ENCODE results near the gene TRPV6.

TRPV6 gene

GRCh38 chr7:142853739-142854371 is 31.7 kb downstream of the TRPV6 start:
- DNase-seq (ENCODE audit: low read depth in 3 of 3): peak in 2 of 3 experiments; percentile 38 to 58

- DNase-seq (ENCODE audit: low read depth in 3 of 3): no peak
These were observed 33.6 kb downstream of the TRPV6 start for GRCh38 chr7:142851919-142852318.

- DNase-seq (ENCODE audit: low read depth in 3 of 3): no peak
These were observed 34.3 kb downstream of the TRPV6 start for GRCh38 chr7:142851269-142851668.

GRCh38 chr7:142847353-142847752 is 38.2 kb downstream of the TRPV6 start:
- no peak for DNase-seq (ENCODE audit: low read depth in 3 of 3)

- no peak for DNase-seq (ENCODE audit: low read depth in 3 of 3)
These were observed 43.2 kb downstream of the TRPV6 start for GRCh38 chr7:142842251-142842766.

GRCh38 chr7:142838461-142839213 is 46.9 kb downstream of the TRPV6 start:
- no peak for DNase-seq (ENCODE audit: low read depth in 3 of 3)

GRCh38 chr7:142836426-142836825 is 49.1 kb downstream of the TRPV6 start:
- no peak for DNase-seq (ENCODE audit: low read depth in 3 of 3)

- no peak for DNase-seq (ENCODE audit: low read depth in 3 of 3)
These were observed 50.1 kb downstream of the TRPV6 start for GRCh38 chr7:142835487-142835886.

GRCh38 chr7:142833174-142834048 is 52.1 kb downstream of the TRPV6 start:
- no peak for DNase-seq (ENCODE audit: low read depth in 3 of 3)

GRCh38 chr7:142832417-142832816 is 53.1 kb downstream of the TRPV6 start:
- no peak for DNase-seq (ENCODE audit: low read depth in 3 of 3)

GRCh38 chr7:142827951-142828500 is 57.5 kb downstream of the TRPV6 start:
- DNase-seq (ENCODE audit: low read depth in 3 of 3): no peak

GRCh38 chr7:142822714-142823113 is 62.8 kb downstream of the TRPV6 start:
- DNase-seq (ENCODE audit: low read depth in 3 of 3): no peak

Measured in stimulated activated CD4-positive, alpha-beta T cell treated with anti-CD3 and anti-CD28 coated beads, TNF-alpha, amount 100 ng/mL, for 24 hours (primary cell).